PC-9 (cell line): ENCODE results near the gene FKBP6. TPM values are rescaled to one million over a fixed set of nuclear protein-coding genes. Genes with fewer than 3 reads are reported as not detected.
A peak's percentile ranks its signal among the peaks of the same experiment; 100 is the strongest.

Experiments
- BruUV-seq: library from RNA; stranded (reverse); fragments of 400-500 nt; replicated peaks from 2 replicates; lab custom pipeline; 2021; lab: Mats Ljungman, UMichigan
- CTCF ChIA-PET: fragments of 300-600 bp; sonication (Branson Sonifier 250); formaldehyde crosslinking; loops from one replicate; lab custom pipeline; 2022; ENCODE audit warnings: antibody characterized with exemption; lab: Charles Lee
- POLR2A ChIA-PET: fragments of 300-600 bp; sonication (Branson Sonifier 250); formaldehyde crosslinking; loops from one replicate; lab custom pipeline; 2022; ENCODE audit warnings: antibody characterized with exemption; ENCODE audit not compliant: unreplicated experiment; lab: Charles Lee
- DNase-seq, 2 experiments: peaks; one replicate each; pipeline versions ENCODE4 v3.0.0 to v3.0.0-alpha.2; 2015 to 2022; ENCODE audit warnings: mixed read lengths in 1 of 2
- H2AFZ ChIP-seq: fragments of 200-600 bp; sonication (generic); 2 replicates; pipeline ENCODE4 v1.8.1; 2017; ENCODE audit warnings: antibody characterized with exemption
- H3F3A ChIP-seq: fragments of 200-600 bp; sonication (generic); 2 replicates; pipeline ENCODE4 v1.8.1; 2017; ENCODE audit warnings: antibody characterized with exemption, mild to moderate bottlenecking, low read depth; ENCODE audit not compliant: insufficient read depth
- H3K27ac ChIP-seq: fragments of 200-600 bp; sonication (generic); 2 replicates; pipeline ENCODE4 v1.6.1; 2016; ENCODE audit warnings: mixed run types
- H3K27me3 ChIP-seq: fragments of 200-600 bp; sonication (generic); 2 replicates; pipeline ENCODE4 v1.6.1; 2016; ENCODE audit warnings: low read depth, mixed run types; ENCODE audit not compliant: insufficient read depth
- H3K36me3 ChIP-seq: fragments of 200-600 bp; sonication (generic); 2 replicates; pipeline ENCODE4 v1.6.1; 2016; ENCODE audit warnings: low read depth, mixed run types
- H3K4me1 ChIP-seq: fragments of 200-600 bp; sonication (generic); replicated peaks from 2 replicates; pipeline ENCODE4 v1.6.1; 2016; ENCODE audit warnings: mixed run types; ENCODE audit not compliant: insufficient read depth
- H3K4me2 ChIP-seq: fragments of 200-600 bp; sonication (generic); 2 replicates; pipeline ENCODE4 v1.6.1; 2017; ENCODE audit warnings: mixed run types
- H3K4me3 ChIP-seq: fragments of 200-600 bp; sonication (generic); 2 replicates; pipeline ENCODE4 v1.6.1; 2016; ENCODE audit warnings: mixed run types
- H3K79me2 ChIP-seq: fragments of 200-600 bp; sonication (generic); 2 replicates; pipeline ENCODE4 v1.6.1; 2017; ENCODE audit warnings: low read depth, mixed run types
- H3K9me2 ChIP-seq: fragments of 200-600 bp; sonication (generic); 2 replicates; pipeline ENCODE4 v1.8.1; 2017; ENCODE audit warnings: mild to moderate bottlenecking; ENCODE audit not compliant: insufficient read depth
- H3K9me3 ChIP-seq: fragments of 200-600 bp; sonication (generic); 2 replicates; pipeline ENCODE4 v1.8.1; 2016; ENCODE audit warnings: low read depth; ENCODE audit not compliant: insufficient read depth
- H4K20me1 ChIP-seq: fragments of 200-600 bp; sonication (generic); 2 replicates; pipeline ENCODE4 v1.8.1; 2017; ENCODE audit not compliant: insufficient read depth
- EZH2 ChIP-seq: fragments of 200-600 bp; sonication (generic); IDR thresholded peaks from 2 replicates; pipeline ENCODE4 v1.8.0; 2017; ENCODE audit warnings: antibody characterized with exemption, low read depth
- intact Hi-C: fragments of 100-400 bp; cut with micrococcal nuclease; formaldehyde crosslinking; loops from one replicate; pipeline ENCODE4 v1.10.0; 2022; ENCODE audit not compliant: unreplicated experiment
- total RNA-seq: library from RNA; stranded (reverse); gene quantifications from 2 replicates; pipeline ENCODE4 v1.2.3, GENCODE V29; 2021
- TF ChIP-seq, protein P1 (sequence below): fragments of 200-600 bp; sonication (generic); conservative IDR thresholded peaks from 2 replicates; pipeline ENCODE4 v1.6.1; 2017; ENCODE audit warnings: mixed run types, antibody characterized with exemption, mild to moderate bottlenecking, moderate library complexity

FKBP6 gene
- total RNA-seq, 1 experiment from 2014 or later = not detected

DNA sequence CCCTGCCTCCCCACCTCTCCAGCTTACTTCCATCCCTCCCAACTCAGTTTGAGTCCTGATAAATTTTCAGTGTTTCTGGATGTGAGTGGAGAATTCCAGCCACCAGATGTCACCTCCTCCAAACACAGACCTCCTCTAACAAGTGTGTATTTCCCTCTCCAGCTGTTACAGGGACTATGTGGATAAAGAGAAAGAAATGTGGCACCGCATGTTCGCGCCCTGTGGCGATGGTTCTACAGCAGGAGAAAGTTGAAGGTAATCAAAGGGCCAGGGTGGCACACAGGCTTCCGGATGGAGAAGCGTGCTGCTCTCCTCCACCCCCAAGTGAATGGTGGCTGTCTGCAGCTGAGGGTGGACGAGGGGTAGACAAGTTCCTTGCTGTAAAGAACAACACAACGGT is 14.7 kb downstream of the FKBP6 start:
- no peak for DNase-seq
- POLR2A ChIA-PET = interaction anchor here (0.6 to 0.7 kb wide), 2 partner anchors 10 to 16 kb away, joined by 4 to 6 read pairs; no protein-coding TSS in a partner anchor
- Histone ChIP-seq H3K4me1 (peaks cover 8% of the 10 kb centered on the region; the same call in 1 of the 2 replicates), H3K4me2 (no peak overlapping the region), H2AFZ (no peak overlapping the region), H3F3A (no peaks in the 10 kb centered on the region), H3K4me3 (no peak overlapping the region), H3K79me2 (no peaks in the 10 kb centered on the region), H3K27me3 (no peaks in the 10 kb centered on the region), H3K27ac (no peak overlapping the region), H3K9me2 (no peaks in the 10 kb centered on the region), H3K36me3 (no peaks in the 10 kb centered on the region), H4K20me1 (no peaks in the 10 kb centered on the region), H3K9me3 (no peaks in the 10 kb centered on the region)
- TF ChIP-seq, protein P1, sequence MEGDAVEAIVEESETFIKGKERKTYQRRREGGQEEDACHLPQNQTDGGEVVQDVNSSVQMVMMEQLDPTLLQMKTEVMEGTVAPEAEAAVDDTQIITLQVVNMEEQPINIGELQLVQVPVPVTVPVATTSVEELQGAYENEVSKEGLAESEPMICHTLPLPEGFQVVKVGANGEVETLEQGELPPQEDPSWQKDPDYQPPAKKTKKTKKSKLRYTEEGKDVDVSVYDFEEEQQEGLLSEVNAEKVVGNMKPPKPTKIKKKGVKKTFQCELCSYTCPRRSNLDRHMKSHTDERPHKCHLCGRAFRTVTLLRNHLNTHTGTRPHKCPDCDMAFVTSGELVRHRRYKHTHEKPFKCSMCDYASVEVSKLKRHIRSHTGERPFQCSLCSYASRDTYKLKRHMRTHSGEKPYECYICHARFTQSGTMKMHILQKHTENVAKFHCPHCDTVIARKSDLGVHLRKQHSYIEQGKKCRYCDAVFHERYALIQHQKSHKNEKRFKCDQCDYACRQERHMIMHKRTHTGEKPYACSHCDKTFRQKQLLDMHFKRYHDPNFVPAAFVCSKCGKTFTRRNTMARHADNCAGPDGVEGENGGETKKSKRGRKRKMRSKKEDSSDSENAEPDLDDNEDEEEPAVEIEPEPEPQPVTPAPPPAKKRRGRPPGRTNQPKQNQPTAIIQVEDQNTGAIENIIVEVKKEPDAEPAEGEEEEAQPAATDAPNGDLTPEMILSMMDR = peak; percentile 55
- TF ChIP-seq EZH2 = no peak
- intact Hi-C loops = loop anchor here (5.0 kb wide), 1 partner anchor 95 kb away; no protein-coding TSS in a partner anchor
- CTCF ChIA-PET = interaction anchor here (0.6 kb wide), 1 partner anchor 322 kb away, joined by 11 read pairs; no protein-coding TSS in a partner anchor
- BruUV-seq = no TSS peak

DNA sequence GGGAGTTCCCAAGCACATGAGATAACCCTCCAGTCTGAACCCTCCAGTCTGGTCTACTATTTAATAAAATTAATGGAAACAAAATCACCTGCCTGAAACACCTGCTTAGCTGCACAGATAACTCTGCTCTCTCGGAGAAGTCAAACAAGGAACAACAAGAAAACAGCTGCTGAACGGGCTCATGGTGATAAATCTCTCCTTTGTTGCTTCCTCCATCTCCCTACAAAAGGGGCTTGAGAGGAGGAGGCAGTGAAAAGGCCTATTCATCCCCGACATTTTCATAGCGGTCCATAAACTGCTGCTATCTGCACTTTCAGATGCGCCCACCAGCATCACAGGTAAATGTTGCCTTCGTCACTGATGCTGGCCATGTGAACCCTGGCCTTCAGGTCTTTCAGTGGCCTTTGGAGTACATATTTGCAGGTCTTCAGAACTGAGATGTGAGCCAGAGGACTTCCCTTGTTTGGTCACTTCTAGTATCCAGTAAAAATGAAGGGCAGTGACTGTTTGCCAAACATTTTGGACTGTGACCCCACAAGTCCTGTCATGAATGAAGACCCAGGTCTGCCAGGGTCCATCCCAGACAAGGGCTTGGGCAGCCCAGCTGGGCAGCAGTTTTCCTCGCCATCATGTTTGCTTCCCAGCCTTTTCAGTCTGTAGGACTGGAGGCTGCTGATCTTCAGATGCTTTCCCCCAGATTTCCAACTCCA is 15.9 kb downstream of the FKBP6 start:
- no peaks in the 10 kb centered on the region for H3F3A ChIP-seq
- TF ChIP-seq EZH2 = no peak
- TF ChIP-seq, protein P1 = no peak
- no peak overlapping the region for H3K4me2 ChIP-seq
- H3K36me3 ChIP-seq = no peaks in the 10 kb centered on the region
- no peaks in the 10 kb centered on the region for H3K27me3 ChIP-seq
- DNase-seq = no peak
- intact Hi-C loops = loop anchor here (5.0 kb wide), 1 partner anchor 93 kb away; no protein-coding TSS in a partner anchor
- peaks cover 8% of the 10 kb centered on the region; the same call in 1 of the 2 replicates for H3K4me1 ChIP-seq
- no peak overlapping the region for H2AFZ ChIP-seq
- BruUV-seq = no TSS peak
- H3K9me3 ChIP-seq = no peaks in the 10 kb centered on the region
- H3K27ac ChIP-seq = no peak overlapping the region
- H3K9me2 ChIP-seq = no peaks in the 10 kb centered on the region
- ChIA-PET CTCF (no interaction called here), POLR2A (no interaction called here)
- no peaks in the 10 kb centered on the region for H4K20me1 ChIP-seq
- H3K4me3 ChIP-seq = no peak overlapping the region
- no peaks in the 10 kb centered on the region for H3K79me2 ChIP-seq

DNA sequence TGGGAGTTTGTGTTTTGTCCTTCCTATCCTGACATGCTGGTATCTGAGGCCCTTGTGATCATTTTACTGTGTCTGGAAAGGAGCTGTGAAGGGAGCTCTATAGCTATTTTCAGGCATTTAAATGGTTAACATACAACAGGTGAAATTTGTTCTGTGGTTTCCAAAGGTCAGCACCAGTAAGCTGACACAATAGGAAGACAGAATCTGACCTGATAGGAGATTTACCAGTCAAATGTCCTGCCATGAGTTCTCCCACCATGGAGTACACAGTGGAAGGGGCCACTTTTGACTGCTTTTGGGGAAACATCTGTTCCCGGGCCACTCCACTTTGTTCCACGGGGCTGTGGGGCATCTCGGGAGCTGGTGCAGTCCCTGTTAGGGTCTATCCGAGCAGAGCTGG is 17.6 kb downstream of the FKBP6 start:
- no peaks in the 10 kb centered on the region for H3K9me3 ChIP-seq
- ChIA-PET CTCF (no interaction called here), POLR2A (no interaction called here)
- H3K4me1 ChIP-seq = peaks cover 8% of the 10 kb centered on the region; the same call in 1 of the 2 replicates
- no peak overlapping the region for H2AFZ ChIP-seq
- H3K27ac ChIP-seq = no peak overlapping the region
- BruUV-seq = no TSS peak
- H3K79me2 ChIP-seq = no peaks in the 10 kb centered on the region
- no peaks in the 10 kb centered on the region for H3K27me3 ChIP-seq
- no peaks in the 10 kb centered on the region for H4K20me1 ChIP-seq
- TF ChIP-seq, protein P1 = no peak
- TF ChIP-seq EZH2 = no peak
- no peaks in the 10 kb centered on the region for H3K9me2 ChIP-seq
- intact Hi-C loops = no loop called here
- H3F3A ChIP-seq = no peaks in the 10 kb centered on the region
- no peak overlapping the region for H3K4me3 ChIP-seq
- no peak overlapping the region for H3K4me2 ChIP-seq
- H3K36me3 ChIP-seq = no peaks in the 10 kb centered on the region
- DNase-seq = no peak
